Central memory CD8-positive, alpha-beta T cell (primary cell): Measurements from ENCODE around the gene IGF1.

Experiments used
- ATAC-seq: fragments of 150-1000 bp; cut with Tn5 transposase; replicated peaks from 2 replicates; pipeline ENCODE4 v1.10.0; 2022; ENCODE audit warnings: mild to moderate bottlenecking, moderate FRiP score, moderate number of reproducible peaks; ENCODE audit not compliant: poor library complexity, severe bottlenecking; ENCODE audit errors: extremely low read depth
- DNase-seq, 2 donors: peaks; one replicate each; pipeline ENCODE4 v3.0.0; 2021; ENCODE audit warnings: low spot score in 2 of 2
- H3K27ac Mint-ChIP-seq: one replicate; pipeline ENCODE4 v1.8.0; 2022; ENCODE audit warnings: low read depth, mild to moderate bottlenecking, moderate library complexity, mixed read lengths
- H3K27me3 Mint-ChIP-seq: one replicate; pipeline ENCODE4 v1.8.0; 2022; ENCODE audit warnings: mixed read lengths
- H3K36me3 Mint-ChIP-seq: one replicate; pipeline ENCODE4 v1.8.0; 2022; ENCODE audit warnings: mild to moderate bottlenecking, moderate library complexity, mixed read lengths; ENCODE audit not compliant: insufficient read depth
- H3K4me1 Mint-ChIP-seq: one replicate; pipeline ENCODE4 v1.8.0; 2022; ENCODE audit warnings: mixed read lengths
- H3K4me3 Mint-ChIP-seq: one replicate; pipeline ENCODE4 v1.8.0; 2022; ENCODE audit warnings: mild to moderate bottlenecking, moderate library complexity, mixed read lengths
- H3K9me3 Mint-ChIP-seq: one replicate; pipeline ENCODE4 v1.8.0; 2022; ENCODE audit warnings: mixed read lengths

IGF1 gene

DNA sequence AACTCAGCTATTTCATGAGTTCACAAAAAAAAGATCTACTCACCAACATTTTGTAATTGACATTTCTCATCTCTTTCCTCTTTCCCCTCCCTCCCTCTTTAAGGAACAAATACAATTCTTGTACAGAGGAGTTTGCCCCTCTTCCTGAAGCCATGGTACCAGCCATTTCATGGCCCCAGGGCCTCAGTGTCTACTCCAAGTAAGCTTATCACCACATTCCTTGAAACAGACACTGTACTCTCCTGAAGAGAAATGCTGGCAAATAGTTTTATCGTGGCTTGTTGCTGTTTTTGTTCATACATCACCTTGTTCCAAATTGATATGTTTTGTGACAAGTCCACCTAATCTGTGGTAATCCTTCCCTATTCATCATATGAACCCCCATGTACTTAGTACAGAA is 29.7 kb upstream of the IGF1 start:
- H3K27ac Mint-ChIP-seq: no peak overlapping the region
- H3K4me1 Mint-ChIP-seq: no peaks in the 10 kb centered on the region
- no peaks in the 10 kb centered on the region for H3K36me3 Mint-ChIP-seq
- DNase-seq (no peak), ATAC-seq (no peak)
- H3K4me3 Mint-ChIP-seq: no peak overlapping the region
- peaks cover 33% of the 10 kb centered on the region for H3K27me3 Mint-ChIP-seq
- no peaks in the 10 kb centered on the region for H3K9me3 Mint-ChIP-seq

- Mint-ChIP-seq H3K27me3 (peaks cover 27% of the 10 kb centered on the region), H3K9me3 (no peaks in the 10 kb centered on the region), H3K27ac (no peak overlapping the region), H3K4me1 (no peaks in the 10 kb centered on the region), H3K36me3 (no peaks in the 10 kb centered on the region), H3K4me3 (no peak overlapping the region)
- DNase-seq (no peak), ATAC-seq (no peak)
Measured at GRCh38 chr12:102509123-102509626, 28.8 kb upstream of the IGF1 start.

DNA sequence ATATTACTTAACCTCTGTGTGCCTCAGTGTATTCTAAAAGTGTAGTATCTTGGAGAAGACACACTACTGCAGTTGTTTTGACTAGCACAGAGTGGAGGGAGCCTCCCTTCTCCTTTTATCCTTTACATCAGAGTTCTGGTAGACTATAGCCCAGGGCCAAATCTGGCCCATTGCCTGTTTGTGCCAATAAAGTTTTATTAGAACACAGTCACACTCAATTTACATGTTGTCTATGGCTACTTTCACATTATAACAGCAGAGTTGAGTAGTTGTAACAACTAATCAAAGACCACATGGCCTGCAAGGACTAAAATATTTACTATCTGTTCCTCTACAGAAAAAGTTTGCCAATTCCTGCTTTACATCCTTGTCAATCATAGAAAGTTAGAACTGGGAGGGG is 27.7 kb upstream of the IGF1 start:
- ATAC-seq (no peak), DNase-seq (no peak)
- Mint-ChIP-seq H3K27ac (no peak overlapping the region), H3K4me3 (no peak overlapping the region), H3K27me3 (peaks cover 21% of the 10 kb centered on the region), H3K4me1 (no peaks in the 10 kb centered on the region), H3K9me3 (no peaks in the 10 kb centered on the region), H3K36me3 (no peaks in the 10 kb centered on the region)

- H3K4me1 Mint-ChIP-seq: no peaks in the 10 kb centered on the region
- H3K27ac Mint-ChIP-seq: no peak overlapping the region
- H3K9me3 Mint-ChIP-seq: no peaks in the 10 kb centered on the region
- no peaks in the 10 kb centered on the region for H3K36me3 Mint-ChIP-seq
- peaks cover 13% of the 10 kb centered on the region for H3K27me3 Mint-ChIP-seq
- ATAC-seq: no peak
- DNase-seq: no peak
- H3K4me3 Mint-ChIP-seq: no peak overlapping the region
Measured at GRCh38 chr12:102507301-102507700, 26.9 kb upstream of the IGF1 start.

GRCh38 chr12:102504871-102505270 is 24.5 kb upstream of the IGF1 start:
- Mint-ChIP-seq H3K9me3 (no peaks in the 10 kb centered on the region), H3K27me3 (peaks cover 24% of the 10 kb centered on the region), H3K36me3 (no peaks in the 10 kb centered on the region), H3K4me1 (no peaks in the 10 kb centered on the region), H3K27ac (no peak overlapping the region), H3K4me3 (no peak overlapping the region)
- DNase-seq (no peak), ATAC-seq (no peak)

DNA sequence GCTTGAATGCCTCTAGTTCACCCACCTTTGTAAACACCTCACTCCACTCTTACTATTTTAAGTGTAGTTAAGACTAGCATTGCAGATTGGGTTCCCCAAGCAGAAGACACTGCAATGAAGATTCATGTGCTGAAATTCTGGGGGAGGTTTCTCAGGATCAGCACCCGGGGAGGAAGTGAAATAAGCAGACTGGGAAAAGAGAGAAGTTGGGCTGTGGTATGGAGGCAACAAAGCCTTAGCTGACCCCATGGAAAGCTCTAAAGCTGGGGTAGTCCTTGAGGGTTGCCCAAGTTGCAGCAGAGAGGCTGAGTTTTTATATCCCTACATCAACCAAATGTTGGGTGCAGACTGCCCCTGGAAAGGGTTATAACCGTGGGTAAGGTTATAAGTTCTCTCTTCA is 23.9 kb upstream of the IGF1 start:
- Mint-ChIP-seq H3K4me1 (no peaks in the 10 kb centered on the region), H3K4me3 (no peak overlapping the region), H3K36me3 (no peaks in the 10 kb centered on the region)

GRCh38 chr12:102503831-102504230 is 23.5 kb upstream of the IGF1 start:
- H3K36me3 Mint-ChIP-seq: no peaks in the 10 kb centered on the region
- DNase-seq (no peak), ATAC-seq (no peak)
- no peaks in the 10 kb centered on the region for H3K4me1 Mint-ChIP-seq
- H3K4me3 Mint-ChIP-seq: no peak overlapping the region
- no peak overlapping the region for H3K27ac Mint-ChIP-seq
- H3K27me3 Mint-ChIP-seq: peaks cover 24% of the 10 kb centered on the region
- H3K9me3 Mint-ChIP-seq: no peaks in the 10 kb centered on the region

More for the DNA sequence above, 23.9 kb upstream of the IGF1 start:
- Mint-ChIP-seq H3K27ac (no peak overlapping the region), H3K9me3 (no peaks in the 10 kb centered on the region), H3K27me3 (peaks cover 24% of the 10 kb centered on the region)
- ATAC-seq: no peak
- DNase-seq: no peak

DNA sequence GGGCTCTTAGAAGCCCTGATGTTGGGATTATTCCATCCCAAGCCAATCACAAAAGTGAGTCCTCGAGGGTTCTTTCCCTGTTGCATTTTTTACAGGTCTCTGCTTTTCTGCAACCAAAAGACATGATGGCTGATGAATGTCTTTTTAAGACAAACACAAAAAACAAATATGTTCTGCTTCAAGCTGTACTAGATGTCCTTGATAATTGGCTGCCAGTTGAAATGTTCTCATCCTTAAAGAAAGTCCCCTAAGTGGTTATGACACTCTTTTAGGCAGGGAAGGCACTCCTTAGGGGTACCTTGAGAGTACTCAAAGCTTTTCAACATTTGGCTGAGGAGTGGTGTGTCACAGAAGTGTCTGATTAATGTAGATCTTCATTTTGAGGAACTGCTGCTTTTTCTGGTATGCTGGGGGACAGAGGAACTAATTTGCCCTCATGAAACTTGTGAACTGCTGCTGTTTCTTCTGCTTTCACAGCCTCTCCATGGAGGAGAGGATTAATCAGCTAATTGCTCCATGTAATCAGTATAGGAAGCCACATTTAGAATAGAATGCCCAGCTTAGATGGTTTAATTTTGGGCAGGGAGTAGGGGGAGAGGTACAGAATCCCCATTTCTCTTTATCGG is 22.8 kb upstream of the IGF1 start:
- Mint-ChIP-seq H3K36me3 (no peaks in the 10 kb centered on the region), H3K9me3 (no peaks in the 10 kb centered on the region), H3K4me1 (no peaks in the 10 kb centered on the region), H3K27me3 (peaks cover 24% of the 10 kb centered on the region), H3K4me3 (no peak overlapping the region), H3K27ac (no peak overlapping the region)
- DNase-seq: no peak
- ATAC-seq: no peak

DNA sequence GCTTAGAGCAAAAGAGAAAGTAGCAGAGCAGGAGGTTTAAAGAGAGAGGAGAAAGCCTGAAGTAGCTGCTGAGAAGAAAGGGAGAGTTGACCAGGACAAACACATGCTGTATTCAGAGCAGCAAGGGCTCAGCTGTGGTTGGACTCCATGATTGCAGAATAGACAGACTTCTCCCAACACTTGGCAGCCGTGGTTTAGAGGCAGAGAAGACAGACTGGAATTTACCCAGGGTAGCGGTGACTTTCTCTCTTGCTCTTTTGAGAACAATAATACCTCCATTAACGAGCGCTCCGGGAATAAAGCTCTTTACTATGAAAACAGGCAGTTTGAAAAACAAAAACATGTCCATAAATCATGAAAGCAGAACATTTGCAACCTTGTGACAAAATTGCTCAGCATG is 21.4 kb upstream of the IGF1 start:
- Mint-ChIP-seq H3K4me1 (no peaks in the 10 kb centered on the region), H3K27ac (no peak overlapping the region), H3K9me3 (no peaks in the 10 kb centered on the region), H3K36me3 (no peaks in the 10 kb centered on the region), H3K27me3 (peaks cover 24% of the 10 kb centered on the region), H3K4me3 (no peak overlapping the region)
- no peak for DNase-seq
- ATAC-seq: no peak

DNA sequence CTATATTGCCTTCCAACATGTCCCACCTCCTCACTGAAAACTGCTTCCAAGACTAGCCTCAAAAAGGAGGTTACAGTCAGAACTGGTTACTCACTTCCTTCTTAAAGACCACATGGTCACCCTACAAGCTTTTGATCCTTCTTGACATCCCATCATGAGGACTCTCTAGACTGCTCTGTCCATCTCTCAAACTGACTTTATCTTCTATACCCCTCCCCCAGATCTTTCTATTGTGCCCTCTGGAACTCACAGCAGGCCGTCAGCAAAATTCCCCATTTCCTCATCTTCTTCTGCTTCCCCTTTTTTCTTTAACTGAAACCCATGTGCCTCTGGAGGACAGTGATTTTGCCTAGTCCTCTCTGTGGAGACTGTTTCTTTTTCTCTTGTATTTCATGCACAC is 18.1 kb upstream of the IGF1 start:
- no peak for DNase-seq
- Mint-ChIP-seq H3K36me3 (no peaks in the 10 kb centered on the region), H3K9me3 (peaks cover 5% of the 10 kb centered on the region), H3K4me1 (no peaks in the 10 kb centered on the region), H3K27ac (no peak overlapping the region), H3K4me3 (no peak overlapping the region), H3K27me3 (peaks cover 27% of the 10 kb centered on the region)
- ATAC-seq: no peak

DNA sequence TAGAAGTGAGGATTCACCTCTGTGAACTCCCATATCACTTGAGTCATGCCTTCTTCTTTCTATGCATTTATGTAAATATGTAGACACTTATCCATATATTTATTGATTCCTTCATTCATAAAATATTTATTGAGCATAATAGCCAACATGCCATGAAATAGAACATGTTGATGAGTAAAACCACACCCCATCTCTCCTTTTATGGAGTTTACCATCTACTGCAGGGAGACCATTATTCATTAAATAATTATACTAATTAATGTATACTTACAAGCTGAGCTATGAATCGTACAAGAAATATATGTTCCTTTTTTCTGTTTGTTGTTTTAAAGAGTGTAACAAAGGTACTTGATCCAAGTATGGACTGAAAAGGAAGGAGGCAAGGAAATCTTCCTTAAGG is 17.4 kb upstream of the IGF1 start:
- H3K9me3 Mint-ChIP-seq: peaks cover 10% of the 10 kb centered on the region
- no peak overlapping the region for H3K27ac Mint-ChIP-seq
- H3K4me3 Mint-ChIP-seq: no peak overlapping the region
- no peak for ATAC-seq
- DNase-seq: no peak
- no peaks in the 10 kb centered on the region for H3K36me3 Mint-ChIP-seq
- H3K4me1 Mint-ChIP-seq: no peaks in the 10 kb centered on the region
- H3K27me3 Mint-ChIP-seq: peaks cover 34% of the 10 kb centered on the region

GRCh38 chr12:102496591-102496990 is 16.2 kb upstream of the IGF1 start:
- H3K36me3 Mint-ChIP-seq: no peaks in the 10 kb centered on the region
- H3K27ac Mint-ChIP-seq: no peak overlapping the region
- no peaks in the 10 kb centered on the region for H3K4me1 Mint-ChIP-seq
- DNase-seq: no peak
- ATAC-seq: no peak
- H3K9me3 Mint-ChIP-seq: peaks cover 11% of the 10 kb centered on the region
- peaks cover 45% of the 10 kb centered on the region for H3K27me3 Mint-ChIP-seq
- no peak overlapping the region for H3K4me3 Mint-ChIP-seq

GRCh38 chr12:102487226-102487625 is 6.9 kb upstream of the IGF1 start:
- peaks cover 2% of the 10 kb centered on the region for H3K36me3 Mint-ChIP-seq
- peaks cover 19% of the 10 kb centered on the region for H3K27me3 Mint-ChIP-seq
- no peaks in the 10 kb centered on the region for H3K9me3 Mint-ChIP-seq
- no peak overlapping the region for H3K27ac Mint-ChIP-seq
- ATAC-seq: no peak
- no peak overlapping the region for H3K4me3 Mint-ChIP-seq
- DNase-seq: no peak
- peaks cover 11% of the 10 kb centered on the region for H3K4me1 Mint-ChIP-seq
